ENCODE data around the gene TAGLN.

Gene TAGLN

GRCh38 chr11:117229931-117230285 lies 30.7 kb downstream of the TAGLN start:
- DNase-seq (ENCODE audit: low read depth in 1 of 2, low spot score in 1 of 2) = no peak

- DNase-seq (ENCODE audit: low read depth in 1 of 2, low spot score in 1 of 2) = peak in 1 of 2 donors; percentile 13
Measured at GRCh38 chr11:117230286-117230961, 31.3 kb downstream of the TAGLN start.

- no peak for DNase-seq (ENCODE audit: low read depth in 1 of 2, low spot score in 1 of 2)
Measured at GRCh38 chr11:117230999-117231841, 32.0 kb downstream of the TAGLN start.

GRCh38 chr11:117231842-117232091 lies 32.6 kb downstream of the TAGLN start, which contains the start of gene PCSK7:
TSS of gene PCSK7 (minus strand) at chr11:117232073. CDS start at chr11:117229844, 2,229 bp downstream.
- peak in 1 of 2 donors; percentile 33 for DNase-seq (ENCODE audit: low read depth in 1 of 2, low spot score in 1 of 2)

GRCh38 chr11:117232092-117232878 lies 33.1 kb downstream of the TAGLN start, which contains the start of gene RNF214:
TSS of gene RNF214 (plus strand) at chr11:117232671. CDS start at chr11:117234273, 1,602 bp downstream.
- DNase-seq (ENCODE audit: low read depth in 1 of 2, low spot score in 1 of 2) = peak; percentile 68 to 73

GRCh38 chr11:117232911-117233409 lies 33.8 kb downstream of the TAGLN start:
- DNase-seq (ENCODE audit: low read depth in 1 of 2, low spot score in 1 of 2) = no peak

- DNase-seq (ENCODE audit: low read depth in 1 of 2, low spot score in 1 of 2) = no peak
Measured at GRCh38 chr11:117238221-117238620, 39.1 kb downstream of the TAGLN start.

GRCh38 chr11:117239295-117239694 lies 40.1 kb downstream of the TAGLN start:
- no peak for DNase-seq (ENCODE audit: low read depth in 1 of 2, low spot score in 1 of 2)

- no peak for DNase-seq (ENCODE audit: low read depth in 1 of 2, low spot score in 1 of 2)
Measured at GRCh38 chr11:117248341-117248740, 49.2 kb downstream of the TAGLN start.

- no peak for DNase-seq (ENCODE audit: low read depth in 1 of 2, low spot score in 1 of 2)
Measured at GRCh38 chr11:117249571-117249970, 50.4 kb downstream of the TAGLN start.

GRCh38 chr11:117251506-117251905 lies 52.3 kb downstream of the TAGLN start:
- no peak for DNase-seq (ENCODE audit: low read depth in 1 of 2, low spot score in 1 of 2)

- DNase-seq (ENCODE audit: low read depth in 1 of 2, low spot score in 1 of 2) = no peak
Measured at GRCh38 chr11:117255966-117256365, 56.8 kb downstream of the TAGLN start.

GRCh38 chr11:117256573-117256972 lies 57.4 kb downstream of the TAGLN start:
- no peak for DNase-seq (ENCODE audit: low read depth in 1 of 2, low spot score in 1 of 2)

Measured in stimulated activated CD4-positive, alpha-beta T cell treated with anti-CD3 and anti-CD28 coated beads, Interleukin-15, amount 100 ng/mL, for 1 hour (primary cell).